SW 1271 (cell line): Measurements from ENCODE around the gene SEC22A.

Source experiments
- DNase-seq, 2 experiments: peaks; one replicate each; lab custom pipeline; 2025; lab: John Stamatoyannopoulos, UW

Gene SEC22A

GRCh38 chr3:123289391-123290106, 87.8 kb downstream of the SEC22A start:
- DNase-seq, result no peak

GRCh38 chr3:123290107-123290930, 88.6 kb downstream of the SEC22A start:
- no peak for DNase-seq

- no peak for DNase-seq
Observed at GRCh38 chr3:123290962-123291361, 89.2 kb downstream of the SEC22A start.

GRCh38 chr3:123291404-123291803, 89.7 kb downstream of the SEC22A start:
- DNase-seq, result no peak

- no peak for DNase-seq
Observed at GRCh38 chr3:123292321-123293310, 90.9 kb downstream of the SEC22A start.

- no peak for DNase-seq
Observed at GRCh38 chr3:123294296-123294938, 92.7 kb downstream of the SEC22A start.

- no peak for DNase-seq
Observed at GRCh38 chr3:123295171-123295900, 93.6 kb downstream of the SEC22A start.

- DNase-seq, result no peak
Observed at GRCh38 chr3:123295901-123296250, 94.1 kb downstream of the SEC22A start.

- DNase-seq, result no peak
Observed at GRCh38 chr3:123296261-123296660, 94.5 kb downstream of the SEC22A start.

GRCh38 chr3:123296836-123297626, 95.3 kb downstream of the SEC22A start:
- DNase-seq, result no peak

- DNase-seq, result no peak
Observed at GRCh38 chr3:123297627-123297899, 95.8 kb downstream of the SEC22A start.

- no peak for DNase-seq
Observed at GRCh38 chr3:123298903-123299302, 97.2 kb downstream of the SEC22A start.

GRCh38 chr3:123299581-123299980, 97.8 kb downstream of the SEC22A start:
- no peak for DNase-seq

- no peak for DNase-seq
Observed at GRCh38 chr3:123300056-123300455, 98.3 kb downstream of the SEC22A start.

- DNase-seq, result no peak
Observed at GRCh38 chr3:123300583-123300982, 98.8 kb downstream of the SEC22A start.

- no peak for DNase-seq
Observed at GRCh38 chr3:123301331-123302184, 99.8 kb downstream of the SEC22A start.

GRCh38 chr3:123302961-123303360, 101.2 kb downstream of the SEC22A start:
- DNase-seq, result no peak

- DNase-seq, result no peak
Observed at GRCh38 chr3:123303976-123304560, 102.3 kb downstream of the SEC22A start.

- no peak for DNase-seq
Observed at GRCh38 chr3:123305192-123305591, 103.4 kb downstream of the SEC22A start.
